HepG2 (cell line): ENCODE data around the gene ZNF284. TPM values are rescaled to one million over a fixed set of nuclear protein-coding genes. Genes with fewer than 3 reads are reported as not detected.
A peak's percentile ranks its signal among the peaks of the same experiment; 100 is the strongest.

Experiments used
- CENPT ChIP-seq: sonication (generic); formaldehyde crosslinking; IDR thresholded peaks from 2 replicates; pipeline ENCODE4 v1.8.0; 2022; ENCODE audit warnings: low read depth, mild to moderate bottlenecking, moderate library complexity, missing genetic modification reagents
- CHD2 ChIP-seq: IDR thresholded peaks from 2 replicates; pipeline ENCODE4 v1.6.1; 2011; ENCODE audit warnings: low read depth, low read length, improper control_type of control experiment
- ETV5 ChIP-seq: IDR thresholded peaks from 2 replicates; pipeline ENCODE4 v1.6.1; 2018; ENCODE audit warnings: missing biosample characterization, missing genetic modification reagents, inconsistent platforms, borderline replicate concordance
- KDM4B ChIP-seq: sonication (generic); formaldehyde crosslinking; IDR thresholded peaks from 2 replicates; pipeline ENCODE4 v1.4.0; 2020; ENCODE audit warnings: missing genetic modification reagents
- NCOA1 ChIP-seq: sonication (generic); formaldehyde crosslinking; IDR thresholded peaks from 2 replicates; pipeline ENCODE4 v1.9.0; 2021; ENCODE audit warnings: missing genetic modification reagents
- NFE2L2 ChIP-seq: fragments of 150-350 bp; IDR thresholded peaks from 2 replicates; pipeline ENCODE4 v1.6.1; 2014; ENCODE audit warnings: low read length
- NFYC ChIP-seq: IDR thresholded peaks from 2 replicates; pipeline ENCODE4 v1.6.1; 2016; ENCODE audit warnings: missing genetic modification reagents, missing compliant biosample characterization
- NR2F1 ChIP-seq, 2 experiments: fragments of 450-650 bp in 1 of 2; formaldehyde crosslinking in 1 of 2; IDR thresholded peaks; 2 replicates each; pipeline versions ENCODE4 v1.5.0 to v1.6.1; 2016 to 2020; ENCODE audit warnings: mild to moderate bottlenecking in 1 of 2, missing compliant biosample characterization in 1 of 2, missing genetic modification reagents in 1 of 2, moderate library complexity in 1 of 2
- RXRA ChIP-seq: sonication (generic); formaldehyde crosslinking; IDR thresholded peaks from 2 replicates; pipeline ENCODE4 v1.5.1; 2020; ENCODE audit warnings: missing genetic modification reagents
- THAP9 ChIP-seq: sonication (generic); formaldehyde crosslinking; IDR thresholded peaks from 2 replicates; pipeline ENCODE4; 2020; ENCODE audit warnings: missing genetic modification reagents, mild to moderate bottlenecking, borderline replicate concordance
- TMF1 ChIP-seq: sonication (generic); formaldehyde crosslinking; IDR thresholded peaks from 2 replicates; pipeline ENCODE4 v1.8.1; 2022; ENCODE audit warnings: low read depth, missing genetic modification reagents
- TP53 ChIP-seq: sonication (generic); formaldehyde crosslinking; conservative IDR thresholded peaks from 2 replicates; pipeline ENCODE4 v1.4.0; 2020; ENCODE audit warnings: missing genetic modification reagents
- ZNF121 ChIP-seq: sonication (generic); formaldehyde crosslinking; IDR thresholded peaks from 2 replicates; pipeline ENCODE4 v1.5.0; 2020; ENCODE audit warnings: mild to moderate bottlenecking, missing genetic modification reagents
- ZNF614 ChIP-seq: IDR thresholded peaks from 2 replicates; pipeline ENCODE4 v1.6.1; 2018; ENCODE audit warnings: missing biosample characterization, missing genetic modification reagents, inconsistent platforms, borderline replicate concordance
- ZNF703 ChIP-seq: sonication (generic); formaldehyde crosslinking; IDR thresholded peaks from 2 replicates; pipeline ENCODE4 v1.5.1; 2020; ENCODE audit warnings: missing genetic modification reagents, mild to moderate bottlenecking, moderate library complexity, borderline replicate concordance
- ZNF713 ChIP-seq: sonication (generic); formaldehyde crosslinking; IDR thresholded peaks from 2 replicates; pipeline ENCODE4 v1.4.0; 2020; ENCODE audit warnings: mild to moderate bottlenecking, missing genetic modification reagents
- ZNF724P ChIP-seq: sonication (generic); formaldehyde crosslinking; IDR thresholded peaks from 2 replicates; pipeline ENCODE4 v1.8.0; 2022; ENCODE audit warnings: missing genetic modification reagents, borderline replicate concordance
- ZNF883 ChIP-seq: sonication (generic); formaldehyde crosslinking; IDR thresholded peaks from 2 replicates; pipeline ENCODE4 v1.5.1; 2020; ENCODE audit warnings: mild to moderate bottlenecking, missing genetic modification reagents; ENCODE audit errors: not compliant biosample characterization
- polyA plus RNA-seq, 8 experiments: library from polyadenylated mRNA; depleted of rRNA in 3 of 8; stranded (reverse) in 7 of 8; unstranded in 1 of 8; fragments of >200 nt; fragmentation: Illumina TruSeq in 4 of 8; extraction: Trizol in 4 of 8; gene quantifications; 2 replicates each; pipeline versions ENCODE4 v1.2.1 to v1.2.3, GENCODE V29; 2011 to 2016; ENCODE audit warnings: low read depth in 4 of 8, missing spikeins in 1 of 8, mixed read lengths in 1 of 8; ENCODE audit not compliant: insufficient read depth in 1 of 8
- total RNA-seq, 5 experiments: library from RNA; depleted of rRNA; stranded (reverse); fragments of >200 nt; fragmentation: Illumina TruSeq; extraction: Trizol; gene quantifications; 2 replicates each; pipeline ENCODE4 v1.2.3, GENCODE V29; 2016; ENCODE audit warnings: low read depth in 1 of 5
- TF ChIP-seq, protein P1 (sequence below): sonication (generic); formaldehyde crosslinking; IDR thresholded peaks from 2 replicates; pipeline ENCODE4 v1.5.1; 2020; ENCODE audit warnings: mild to moderate bottlenecking, missing genetic modification reagents, borderline replicate concordance
- TF ChIP-seq, protein P2 (sequence below): sonication (generic); formaldehyde crosslinking; IDR thresholded peaks from 2 replicates; pipeline ENCODE4 v1.8.1; 2023; ENCODE audit warnings: missing genetic modification reagents, mild to moderate bottlenecking, borderline replicate concordance
- TF ChIP-seq, protein P3 (sequence below), 2 experiments: sonication (generic) in 1 of 2; formaldehyde crosslinking in 1 of 2; IDR thresholded peaks; 2 replicates each; pipeline versions ENCODE4 v1.4.0 to v1.6.1; 2018 to 2020; ENCODE audit warnings: missing genetic modification reagents in 2 of 2, borderline replicate concordance in 1 of 2, low read depth in 1 of 2, mild to moderate bottlenecking in 1 of 2, missing biosample characterization in 1 of 2

The ZNF284 gene
- total and polyA plus RNA-seq, 2 of the 13 experiments (the other 11 are each of a cell fraction or from before 2014, with no cell fraction given) = 1.2 to 2.3 TPM

DNA sequence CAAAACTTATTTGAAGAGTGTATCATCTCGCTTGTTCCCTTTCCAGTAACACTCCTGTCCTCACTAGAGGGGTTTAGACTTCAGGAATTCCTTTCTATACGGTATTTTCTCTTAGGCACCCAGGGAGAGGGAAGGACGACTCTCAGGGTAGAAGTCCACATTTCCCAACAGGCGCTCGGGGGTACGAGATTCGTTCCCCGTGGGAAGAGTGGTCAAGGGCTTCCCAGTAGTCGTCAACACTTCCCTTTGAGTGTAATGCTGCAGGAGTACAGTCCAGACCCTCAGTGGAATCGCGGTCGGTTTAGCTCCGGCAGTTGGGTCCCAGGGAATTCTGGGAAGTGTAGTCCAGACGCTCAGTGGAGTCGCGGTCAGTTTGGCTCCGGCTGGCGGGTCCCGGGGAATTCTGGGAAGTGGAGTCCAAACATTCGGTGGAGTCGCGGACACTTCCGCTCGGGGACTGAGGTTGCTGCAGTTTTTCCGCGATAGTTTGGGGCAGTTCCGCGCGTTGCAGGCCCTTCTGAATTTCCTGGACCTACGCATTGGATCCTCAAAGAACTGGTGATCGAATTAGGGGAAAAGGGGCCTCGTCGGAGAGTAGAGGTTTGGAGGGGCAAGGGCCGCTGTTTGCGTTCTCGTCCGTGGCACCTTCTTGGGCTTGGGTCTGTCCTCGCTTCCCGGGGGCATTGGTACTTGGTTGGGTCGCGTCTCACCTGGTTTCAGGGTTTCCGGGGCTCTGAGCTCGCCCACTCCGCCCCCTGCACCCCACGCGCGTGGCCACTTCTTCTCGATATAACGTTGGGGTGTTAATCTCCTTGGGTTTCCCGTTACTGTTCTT lies 22.2 kb downstream of the ZNF284 start, which contains the start of gene ZNF224 (continued):
- TF ChIP-seq, protein P1, sequence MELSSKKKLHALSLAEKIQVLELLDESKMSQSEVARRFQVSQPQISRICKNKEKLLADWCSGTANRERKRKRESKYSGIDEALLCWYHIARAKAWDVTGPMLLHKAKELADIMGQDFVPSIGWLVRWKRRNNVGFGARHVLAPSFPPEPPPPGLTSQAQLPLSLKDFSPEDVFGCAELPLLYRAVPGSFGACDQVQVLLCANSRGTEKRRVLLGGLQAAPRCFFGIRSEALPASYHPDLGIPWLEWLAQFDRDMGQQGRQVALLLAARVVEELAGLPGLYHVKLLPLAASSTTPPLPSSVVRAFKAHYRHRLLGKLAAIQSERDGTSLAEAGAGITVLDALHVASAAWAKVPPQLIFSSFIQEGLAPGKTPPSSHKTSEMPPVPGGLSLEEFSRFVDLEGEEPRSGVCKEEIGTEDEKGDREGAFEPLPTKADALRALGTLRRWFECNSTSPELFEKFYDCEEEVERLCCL (CRISPR knock-in tag) = no peak
- TF ChIP-seq ETV5 = peak; percentile 59
- TF ChIP-seq, protein P2, sequence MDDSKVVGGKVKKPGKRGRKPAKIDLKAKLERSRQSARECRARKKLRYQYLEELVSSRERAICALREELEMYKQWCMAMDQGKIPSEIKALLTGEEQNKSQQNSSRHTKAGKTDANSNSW (CRISPR knock-in tag) = no peak
- peak; percentile 63; the same call in 1 of the 2 replicates for TF ChIP-seq NFYC (CRISPR knock-in tag)
- no peak for TF ChIP-seq ZNF883 (CRISPR knock-in tag)
- no peak for TF ChIP-seq ZNF713 (CRISPR knock-in tag)
- TF ChIP-seq, protein P3, sequence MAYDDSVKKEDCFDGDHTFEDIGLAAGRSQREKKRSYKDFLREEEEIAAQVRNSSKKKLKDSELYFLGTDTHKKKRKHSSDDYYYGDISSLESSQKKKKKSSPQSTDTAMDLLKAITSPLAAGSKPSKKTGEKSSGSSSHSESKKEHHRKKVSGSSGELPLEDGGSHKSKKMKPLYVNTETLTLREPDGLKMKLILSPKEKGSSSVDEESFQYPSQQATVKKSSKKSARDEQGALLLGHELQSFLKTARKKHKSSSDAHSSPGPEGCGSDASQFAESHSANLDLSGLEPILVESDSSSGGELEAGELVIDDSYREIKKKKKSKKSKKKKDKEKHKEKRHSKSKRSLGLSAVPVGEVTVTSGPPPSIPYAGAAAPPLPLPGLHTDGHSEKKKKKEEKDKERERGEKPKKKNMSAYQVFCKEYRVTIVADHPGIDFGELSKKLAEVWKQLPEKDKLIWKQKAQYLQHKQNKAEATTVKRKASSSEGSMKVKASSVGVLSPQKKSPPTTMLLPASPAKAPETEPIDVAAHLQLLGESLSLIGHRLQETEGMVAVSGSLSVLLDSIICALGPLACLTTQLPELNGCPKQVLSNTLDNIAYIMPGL (CRISPR knock-in tag; IDR thresholded peaks at IDR 0.05; ENCODE audit: borderline replicate concordance in 1 of 2, low read depth in 1 of 2) = no peak; a peak in 2 of 4 replicates
- no peak for TF ChIP-seq ZNF703 (CRISPR knock-in tag)
- TF ChIP-seq ZNF121 = no peak
- no peak for TF ChIP-seq THAP9
- TF ChIP-seq NFE2L2 = no peak
- no peak for TF ChIP-seq ZNF614 (CRISPR knock-in tag)
- no peak for TF ChIP-seq KDM4B
- TF ChIP-seq ZNF724P (CRISPR knock-in tag) = no peak
- no peak for TF ChIP-seq RXRA (CRISPR knock-in tag)
- TF ChIP-seq CHD2 = peak; percentile 78
- 0 out of 2 replicates have a peak, but pooled peaks have one; percentile 63 for TF ChIP-seq TP53
- 0 out of 2 replicates have a peak, but pooled peaks have one; percentile 40 for TF ChIP-seq TMF1 (CRISPR knock-in tag)
- no peak for TF ChIP-seq NCOA1 (CRISPR knock-in tag)
- no peak for TF ChIP-seq NR2F1 (CRISPR knock-in tag; IDR thresholded peaks at IDR 0.05)
- TF ChIP-seq CENPT (CRISPR knock-in tag) = no peak
